GM10266 (cell line): ENCODE results near the gene NBR1.
"Not testable (repeated sequence)": the region's sequence is repeated elsewhere in the genome, so short reads cannot be mapped to it uniquely, and the experiment has no call there.

Experiments
- DNase-seq: peaks from one replicate; pipeline ENCODE4 v3.0.0; 2012; ENCODE audit errors: extremely low spot score
- TF ChIP-seq, protein P1 (sequence below): IDR thresholded peaks from 2 replicates; pipeline ENCODE4 v1.5.1; 2012; ENCODE audit warnings: mild to moderate bottlenecking, low read depth; ENCODE audit not compliant: control insufficient read depth, insufficient read depth; ENCODE audit errors: missing control alignments

The NBR1 gene

GRCh38 chr17:43132117-43132516, 38.9 kb upstream of the NBR1 start:
- no peak for DNase-seq

DNA sequence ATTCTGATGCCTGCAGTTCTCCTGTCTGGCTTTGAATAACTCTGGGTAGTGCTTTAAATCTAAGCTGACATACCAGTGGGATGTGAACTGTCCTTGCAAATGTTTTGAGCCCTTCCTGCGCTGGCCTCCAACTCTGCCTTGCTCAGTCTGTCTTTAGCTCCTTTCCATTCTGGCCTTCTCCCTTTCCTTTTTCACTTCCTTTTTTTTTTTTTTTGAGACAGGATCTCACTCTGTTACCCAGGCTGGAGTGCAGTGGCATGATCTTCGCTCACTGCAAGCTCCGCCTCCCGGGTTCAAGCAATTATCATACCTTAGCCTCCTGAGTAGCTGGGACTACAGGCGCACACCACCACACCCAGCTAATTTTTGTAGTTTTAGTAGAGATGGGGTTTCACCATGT, 37.6 kb upstream of the NBR1 start:
- DNase-seq, result not testable (repeated sequence)

More at GRCh38 chr17:43132117-43132516, 38.9 kb upstream of the NBR1 start:
- TF ChIP-seq, protein P1, sequence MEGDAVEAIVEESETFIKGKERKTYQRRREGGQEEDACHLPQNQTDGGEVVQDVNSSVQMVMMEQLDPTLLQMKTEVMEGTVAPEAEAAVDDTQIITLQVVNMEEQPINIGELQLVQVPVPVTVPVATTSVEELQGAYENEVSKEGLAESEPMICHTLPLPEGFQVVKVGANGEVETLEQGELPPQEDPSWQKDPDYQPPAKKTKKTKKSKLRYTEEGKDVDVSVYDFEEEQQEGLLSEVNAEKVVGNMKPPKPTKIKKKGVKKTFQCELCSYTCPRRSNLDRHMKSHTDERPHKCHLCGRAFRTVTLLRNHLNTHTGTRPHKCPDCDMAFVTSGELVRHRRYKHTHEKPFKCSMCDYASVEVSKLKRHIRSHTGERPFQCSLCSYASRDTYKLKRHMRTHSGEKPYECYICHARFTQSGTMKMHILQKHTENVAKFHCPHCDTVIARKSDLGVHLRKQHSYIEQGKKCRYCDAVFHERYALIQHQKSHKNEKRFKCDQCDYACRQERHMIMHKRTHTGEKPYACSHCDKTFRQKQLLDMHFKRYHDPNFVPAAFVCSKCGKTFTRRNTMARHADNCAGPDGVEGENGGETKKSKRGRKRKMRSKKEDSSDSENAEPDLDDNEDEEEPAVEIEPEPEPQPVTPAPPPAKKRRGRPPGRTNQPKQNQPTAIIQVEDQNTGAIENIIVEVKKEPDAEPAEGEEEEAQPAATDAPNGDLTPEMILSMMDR, result no peak

DNA sequence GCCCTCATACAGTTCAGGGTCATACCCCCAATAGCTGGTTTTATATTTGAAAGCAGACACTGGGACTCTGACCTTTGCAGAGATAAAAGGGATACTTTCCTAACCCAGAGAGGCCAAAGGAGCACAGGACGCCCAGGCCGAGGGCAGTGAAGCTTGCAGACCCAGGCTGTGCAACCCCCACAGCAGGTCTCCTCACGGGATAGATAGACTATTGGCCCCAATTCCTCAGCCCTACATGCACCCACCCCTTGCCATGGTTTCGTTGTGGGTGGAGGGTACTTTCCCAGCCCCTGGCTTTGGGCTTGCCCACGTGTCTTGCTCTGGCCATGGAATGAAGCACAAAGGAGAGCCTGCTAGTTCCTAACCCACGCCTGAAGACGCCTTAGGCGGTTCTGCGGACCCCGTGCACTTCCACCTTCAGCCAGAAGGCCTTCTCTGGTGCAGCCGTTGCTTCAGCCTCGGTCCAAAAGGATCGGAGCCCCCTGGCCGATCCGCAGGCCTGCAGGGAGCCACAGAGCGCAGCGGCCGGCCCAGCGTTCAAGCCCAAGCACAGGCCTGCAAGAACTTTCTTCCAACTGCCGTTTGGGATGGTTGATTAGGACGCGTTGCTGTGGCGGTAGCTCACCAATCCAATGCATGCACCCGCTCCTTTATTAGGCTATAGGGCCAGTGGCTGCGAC, 36.1 kb upstream of the NBR1 start:
- TF ChIP-seq, protein P1, result no peak
- DNase-seq, result no peak

- no peak for DNase-seq
Measured at GRCh38 chr17:43135454-43135819, 35.6 kb upstream of the NBR1 start.

GRCh38 chr17:43136574-43136973, 34.4 kb upstream of the NBR1 start:
- DNase-seq, result not testable (repeated sequence)

More at GRCh38 chr17:43135454-43135819, 35.6 kb upstream of the NBR1 start:
- TF ChIP-seq, protein P1, result no peak

- DNase-seq, result not testable (repeated sequence)
Measured at GRCh38 chr17:43138531-43138930, 32.5 kb upstream of the NBR1 start.

- no peak for DNase-seq
- TF ChIP-seq, protein P1, result no peak
Measured at GRCh38 chr17:43140396-43141332, 30.4 kb upstream of the NBR1 start.

- TF ChIP-seq, protein P1, result no peak
- DNase-seq, result no peak
Measured at GRCh38 chr17:43142153-43142552, 28.9 kb upstream of the NBR1 start.

GRCh38 chr17:43143201-43143600, 27.8 kb upstream of the NBR1 start:
- no peak for DNase-seq
- TF ChIP-seq, protein P1, result no peak
